Endometrium (tissue), 2 donors: ENCODE data around the gene RAPGEF5.

Experiments used
- FAIRE-seq: peaks from 2 replicates; lab custom pipeline; 2012; peaks lifted over from hg19 to GRCh38; lab: Jason Lieb, UNC
- donor health status: control.
- donor health status: control.

Gene RAPGEF5

DNA sequence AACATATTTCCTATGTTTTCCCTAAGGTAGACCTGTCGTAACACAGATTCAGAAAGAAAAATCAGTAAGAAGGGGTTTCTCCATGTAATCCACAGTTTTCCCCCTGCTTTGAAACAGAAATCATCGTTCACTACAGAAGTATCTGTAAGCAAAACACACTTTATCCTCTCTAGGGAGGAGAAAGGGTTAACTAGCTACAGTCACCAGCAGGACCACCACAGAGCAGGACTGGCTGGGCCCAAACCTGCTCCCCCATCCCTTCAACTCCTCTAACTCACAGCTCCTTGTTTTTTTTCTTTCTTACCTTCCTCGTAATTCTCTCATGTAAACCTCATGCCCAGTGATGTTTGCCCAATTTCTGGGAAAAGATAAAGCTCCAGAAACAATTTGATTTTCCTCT is 167.7 kb downstream of the RAPGEF5 start:
- FAIRE-seq: no peak

- no peak for FAIRE-seq
Measured at GRCh38 chr7:22187691-22188348, 169.1 kb downstream of the RAPGEF5 start.

GRCh38 chr7:22185559-22185958 is 171.4 kb downstream of the RAPGEF5 start:
- no peak for FAIRE-seq

GRCh38 chr7:22184549-22185199 is 172.3 kb downstream of the RAPGEF5 start:
- no peak for FAIRE-seq

- no peak for FAIRE-seq
Measured at GRCh38 chr7:22183522-22184280, 173.3 kb downstream of the RAPGEF5 start.

- no peak for FAIRE-seq
Measured at GRCh38 chr7:22182149-22182548, 174.8 kb downstream of the RAPGEF5 start.

- FAIRE-seq: no peak
Measured at GRCh38 chr7:22181663-22182062, 175.3 kb downstream of the RAPGEF5 start.

- no peak for FAIRE-seq
Measured at GRCh38 chr7:22179442-22179879, 177.5 kb downstream of the RAPGEF5 start.

GRCh38 chr7:22178735-22179134 is 178.2 kb downstream of the RAPGEF5 start:
- FAIRE-seq: no peak

DNA sequence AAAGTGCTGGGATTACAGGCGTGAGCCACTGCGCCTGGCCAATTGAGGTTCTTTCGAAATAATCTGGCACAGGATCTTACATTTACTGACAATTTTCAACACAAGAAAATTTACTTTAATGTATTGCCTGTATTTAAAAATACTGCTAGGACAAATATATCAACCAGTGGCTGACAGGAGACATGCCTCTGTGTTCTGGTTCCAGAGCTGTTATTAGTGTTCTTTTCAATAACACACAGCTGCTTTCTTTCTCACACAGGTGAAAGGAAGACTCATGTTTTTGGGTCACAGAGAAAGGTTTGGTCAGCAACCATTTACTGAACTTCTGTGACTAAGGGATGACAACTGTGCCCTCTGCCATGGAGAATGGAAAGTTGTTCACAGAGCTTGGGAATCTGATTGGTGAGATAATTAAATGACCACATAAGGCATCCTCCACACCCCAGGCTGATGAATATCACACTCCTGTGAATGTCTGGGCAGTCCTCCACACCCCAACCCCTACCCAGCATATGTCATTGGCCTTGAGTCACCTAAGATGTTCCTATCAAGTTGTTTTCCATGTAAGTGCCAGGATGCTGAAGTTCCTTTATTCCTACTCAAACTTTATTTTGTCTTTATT is 180.1 kb downstream of the RAPGEF5 start:
- no peak for FAIRE-seq

DNA sequence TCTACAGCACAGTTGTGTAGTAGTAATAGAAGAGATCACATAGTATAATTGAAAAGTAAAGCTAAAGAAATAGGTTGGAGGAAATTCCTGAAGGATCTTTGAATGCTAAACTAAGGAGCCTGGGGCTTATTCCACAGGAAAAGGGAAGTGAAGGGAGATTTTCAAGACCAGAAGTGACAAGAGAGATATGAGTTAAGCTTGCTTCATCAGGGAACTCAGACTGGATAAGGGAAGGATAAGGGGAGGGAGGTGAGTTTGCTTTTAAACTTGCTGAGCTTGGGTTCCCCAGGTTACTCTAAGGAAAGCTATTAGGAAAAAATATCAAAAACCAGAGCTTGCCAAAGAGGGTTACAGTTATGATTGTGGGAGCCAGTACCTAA is 182.4 kb downstream of the RAPGEF5 start:
- FAIRE-seq: no peak

GRCh38 chr7:22173685-22174573 is 183.0 kb downstream of the RAPGEF5 start:
- FAIRE-seq: no peak

DNA sequence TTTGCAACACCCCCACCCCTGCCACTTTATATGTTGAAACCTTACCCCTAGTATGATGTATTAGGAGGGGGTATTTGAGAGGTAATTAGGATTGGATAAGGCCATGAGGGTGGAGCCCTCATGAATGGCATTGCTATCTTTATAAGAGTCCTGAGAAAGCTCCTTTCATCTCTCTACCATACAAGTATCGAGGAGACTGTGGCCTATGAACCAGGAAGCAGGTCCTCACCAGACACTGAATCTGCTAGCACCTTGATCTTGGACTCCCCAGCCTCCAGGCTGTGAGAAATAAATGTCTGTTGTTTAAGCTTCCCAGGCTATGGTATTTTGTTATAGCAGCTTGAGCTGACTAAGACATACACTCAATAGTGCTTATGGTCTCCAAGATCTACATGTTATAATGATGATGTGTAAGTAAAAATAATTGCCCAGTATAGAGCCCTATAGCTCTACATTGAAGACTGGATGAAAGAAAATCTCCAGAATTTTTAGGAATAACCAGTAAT is 188.8 kb downstream of the RAPGEF5 start:
- no peak for FAIRE-seq

- no peak for FAIRE-seq
Measured at GRCh38 chr7:22167482-22167881, 189.5 kb downstream of the RAPGEF5 start.

DNA sequence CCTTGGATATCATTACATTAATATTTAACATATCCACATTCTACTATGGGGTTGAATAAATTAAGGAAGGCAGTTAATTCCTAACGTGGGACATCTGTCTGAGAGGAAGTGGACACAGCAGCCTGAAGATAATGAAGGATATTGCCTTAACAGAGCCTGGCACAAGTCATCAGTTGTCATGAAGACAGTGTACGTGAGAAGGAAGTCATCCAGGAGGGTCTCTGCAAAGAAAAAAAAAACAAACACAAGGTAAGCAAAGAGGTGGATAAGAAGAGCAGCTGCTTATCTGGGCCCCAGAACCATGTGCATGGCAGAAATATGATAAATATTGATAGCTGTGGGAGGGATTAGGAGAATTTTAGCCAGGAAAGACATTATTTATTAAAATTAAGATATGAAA is 190.0 kb downstream of the RAPGEF5 start:
- no peak for FAIRE-seq

DNA sequence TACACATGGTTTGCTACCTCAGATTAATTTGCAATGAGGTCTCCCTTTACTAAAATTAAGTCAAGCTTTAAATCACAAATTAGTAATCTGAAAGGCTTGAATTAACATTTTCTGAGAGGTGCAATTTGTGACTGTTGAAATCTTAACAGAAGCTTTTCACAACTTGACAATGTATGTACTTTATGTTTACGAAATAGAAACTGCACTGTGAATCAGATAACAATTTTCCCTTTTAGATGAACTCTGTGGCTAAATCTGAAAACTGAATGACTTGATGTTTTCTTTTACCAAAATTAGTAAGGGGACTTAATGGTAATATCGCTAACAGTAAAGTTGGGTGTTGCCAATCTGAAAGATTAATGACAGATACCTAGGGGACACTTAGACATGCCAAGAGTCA is 197.6 kb downstream of the RAPGEF5 start:
- no peak for FAIRE-seq

- no peak for FAIRE-seq
Measured at GRCh38 chr7:22157552-22157951, 199.4 kb downstream of the RAPGEF5 start.

GRCh38 chr7:22156205-22156604 is 200.7 kb downstream of the RAPGEF5 start:
- FAIRE-seq: no peak

- FAIRE-seq: no peak
Measured at GRCh38 chr7:22154143-22154529, 202.8 kb downstream of the RAPGEF5 start.

DNA sequence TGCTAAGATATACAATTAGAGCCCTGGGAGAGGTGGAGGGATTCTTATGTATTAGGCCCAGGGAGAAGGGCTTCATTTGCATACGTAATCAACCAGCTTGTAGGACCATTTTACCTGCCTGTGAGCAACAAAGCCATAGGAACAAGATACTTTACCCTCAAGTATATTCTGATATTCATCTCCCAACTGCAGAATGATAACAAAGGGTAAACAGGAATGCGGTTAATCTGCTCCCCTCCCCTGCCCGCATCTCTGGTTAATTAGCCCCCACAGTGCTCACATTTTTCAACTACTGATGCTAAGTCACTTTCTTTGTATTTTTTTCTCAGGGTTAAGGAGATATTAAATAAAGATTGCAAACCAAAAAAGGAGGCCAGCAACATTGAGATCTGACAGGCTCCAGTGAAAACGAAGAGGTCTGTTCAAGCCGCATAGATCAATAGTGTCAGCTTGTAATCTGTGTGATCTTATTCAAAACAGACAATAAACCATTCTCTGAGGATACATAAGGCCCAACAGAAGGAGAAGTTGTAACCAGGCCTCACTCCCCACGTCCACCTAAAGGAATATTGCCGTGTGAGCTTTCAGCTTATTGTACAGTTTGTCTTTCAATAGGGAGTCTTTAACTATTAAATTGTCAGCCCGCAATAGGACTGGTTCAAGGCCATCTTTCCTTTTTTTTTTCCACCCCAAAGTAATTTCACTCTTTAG is 203.4 kb downstream of the RAPGEF5 start:
- no peak for FAIRE-seq

GRCh38 chr7:22152690-22153089 is 204.3 kb downstream of the RAPGEF5 start:
- FAIRE-seq: no peak
